Fibroblast of skin of left biceps (primary cell): ENCODE results near the gene MT1F.
"Not testable (repeated sequence)": the region's sequence is repeated elsewhere in the genome, so short reads cannot be mapped to it uniquely, and the experiment has no call there.

Experiments used
- DNase-seq, 2 experiments: peaks; one replicate each; pipeline ENCODE4 v3.0.0-alpha.2; 2013; ENCODE audit warnings: low read depth in 2 of 2

MT1F gene

DNA sequence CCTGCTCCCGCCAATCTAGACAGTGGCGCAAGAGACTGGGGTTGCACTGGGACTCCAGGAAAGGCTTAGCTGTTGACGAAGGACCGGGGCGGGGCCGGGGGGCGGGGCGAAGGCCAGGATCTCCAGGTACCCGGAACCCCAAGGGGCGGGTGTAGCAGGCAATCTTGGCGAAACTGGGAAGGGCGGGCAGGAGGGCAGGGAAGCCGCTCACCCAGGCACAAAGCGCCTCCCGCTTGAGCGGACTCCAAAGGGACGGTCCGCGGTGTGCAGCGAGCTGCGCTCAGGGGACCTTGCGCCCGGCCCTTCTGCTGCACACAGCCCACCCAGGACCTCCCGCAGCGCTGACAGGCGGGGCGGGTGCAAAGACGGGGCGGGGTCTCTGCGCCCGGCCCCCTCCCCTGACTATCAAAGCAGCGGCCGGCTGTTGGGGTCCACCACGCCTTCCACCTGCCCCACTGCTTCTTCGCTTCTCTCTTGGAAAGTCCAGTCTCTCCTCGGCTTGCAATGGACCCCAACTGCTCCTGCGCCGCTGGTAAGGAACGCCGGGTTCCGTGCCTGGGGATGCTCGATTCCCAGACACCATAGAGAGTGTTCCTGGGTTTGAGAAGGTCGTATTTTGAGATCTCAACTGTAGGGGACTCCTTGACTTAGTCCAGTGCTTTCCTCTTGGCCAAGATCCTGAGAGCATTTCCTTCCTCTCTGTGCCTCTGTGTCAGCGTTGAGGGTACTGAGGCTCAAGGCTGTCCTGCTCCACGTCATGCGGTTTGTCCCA, at the start of gene MT1F:
Gene MT1F, plus strand, starts transcription at position 405 of the 772 bp plus-strand sequence. Its CDS starts 100 bp downstream, at position 505.
- DNase-seq = no peak

GRCh38 chr16:56608043-56608875, 49.5 kb upstream of the MT1F start, which contains the start of gene MT2A:
MT2A (plus strand) TSS chr16:56608584; CDS start chr16:56608656, 72 bp downstream.
- peak; percentile 82 to 86 for DNase-seq

DNA sequence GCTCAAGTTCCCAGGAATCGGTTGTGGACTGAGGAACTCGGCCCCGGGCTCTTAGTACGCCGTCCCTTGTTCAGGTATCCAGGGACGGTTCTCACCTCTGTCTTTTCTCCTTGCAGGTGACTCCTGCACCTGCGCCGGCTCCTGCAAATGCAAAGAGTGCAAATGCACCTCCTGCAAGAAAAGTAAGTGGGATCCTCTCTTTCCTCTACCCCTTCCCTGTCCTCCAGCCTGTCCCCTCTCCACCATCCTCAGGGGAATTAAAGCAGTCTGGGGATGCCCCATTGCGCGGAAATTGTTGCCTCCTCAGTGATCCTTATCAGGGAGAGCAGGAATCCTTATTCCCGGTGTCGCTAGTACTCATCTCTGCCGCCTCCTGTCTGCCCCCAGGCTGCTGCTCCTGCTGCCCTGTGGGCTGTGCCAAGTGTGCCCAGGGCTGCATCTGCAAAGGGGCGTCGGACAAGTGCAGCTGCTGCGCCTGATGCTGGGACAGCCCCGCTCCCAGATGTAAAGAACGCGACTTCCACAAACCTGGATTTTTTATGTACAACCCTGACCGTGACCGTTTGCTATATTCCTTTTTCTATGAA, 48.8 kb upstream of the MT1F start:
- DNase-seq = no peak

DNA sequence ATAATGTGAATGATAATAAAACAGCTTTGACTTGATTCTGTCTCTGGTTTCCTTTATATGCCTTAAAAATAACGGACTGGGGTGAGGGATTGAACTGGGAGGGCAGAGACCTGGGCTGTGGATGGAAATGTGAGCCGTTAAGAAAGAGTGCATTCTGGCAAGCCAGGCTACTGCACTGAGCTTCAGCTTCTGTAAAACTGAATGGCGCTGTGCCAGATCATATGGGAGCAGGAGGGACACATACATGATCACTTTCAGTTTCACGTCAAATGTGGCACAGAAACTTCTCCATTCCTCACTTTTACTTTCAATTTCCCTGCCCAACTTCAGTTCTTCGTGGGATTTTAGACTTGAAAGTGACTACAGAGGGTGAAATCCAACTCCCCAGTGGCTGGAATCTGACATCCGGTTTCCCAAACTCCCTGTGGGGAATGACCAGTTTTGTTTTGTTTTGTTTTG, 48.3 kb upstream of the MT1F start:
- peak in 1 of 2 experiments; percentile 39 for DNase-seq

DNA sequence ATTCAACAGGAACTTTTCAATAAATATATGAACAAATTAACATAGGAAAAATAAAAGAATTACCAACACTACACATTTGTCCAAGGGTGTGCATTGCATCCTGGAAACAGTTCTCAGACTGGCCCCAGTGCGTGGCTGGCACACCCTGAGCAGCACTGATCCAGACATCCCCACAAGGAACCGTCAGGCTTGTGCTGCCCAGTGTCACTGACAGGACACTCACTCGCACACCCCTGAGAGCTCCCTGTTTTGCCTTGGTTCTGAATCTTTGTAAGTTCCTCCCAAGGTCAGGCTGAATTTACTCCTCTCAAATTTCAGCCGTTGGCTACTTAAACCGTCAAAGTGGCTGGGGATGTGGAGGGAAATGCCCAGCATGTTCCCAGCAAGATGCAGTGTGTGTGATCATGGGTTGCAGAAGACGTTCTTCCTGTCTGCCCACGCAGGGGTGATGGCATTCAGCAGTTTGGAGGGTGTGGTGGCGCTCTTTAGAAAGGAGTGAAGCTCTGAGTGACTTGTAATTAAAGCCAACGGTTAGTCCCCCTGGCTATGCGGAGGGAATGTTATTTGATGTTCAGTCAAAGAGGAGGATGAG, 47.6 kb upstream of the MT1F start:
- DNase-seq = no peak

DNA sequence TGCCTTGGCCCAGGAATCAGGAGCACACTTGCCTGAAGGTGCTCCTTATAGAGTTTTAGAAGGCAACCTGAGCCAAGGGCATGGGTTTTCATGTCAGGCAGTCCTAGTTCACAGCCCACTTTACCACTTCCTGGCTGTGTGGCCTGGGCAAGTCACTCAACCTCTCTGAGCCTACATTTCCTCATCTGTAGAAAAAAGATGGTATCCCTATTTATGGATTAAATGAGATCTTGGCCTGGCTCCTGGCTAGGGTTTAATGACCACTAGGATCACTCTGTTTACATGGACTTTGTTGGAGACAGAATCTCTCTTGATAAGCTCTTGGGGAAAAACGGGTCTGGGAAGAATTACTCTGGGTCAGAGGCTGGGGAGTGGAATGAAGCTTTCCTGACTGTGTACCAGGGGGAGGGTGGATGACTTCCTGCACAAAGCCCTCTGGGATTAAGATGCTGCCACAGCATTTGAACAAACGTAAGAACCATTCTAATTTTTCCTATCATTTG, 47.1 kb upstream of the MT1F start:
- no peak for DNase-seq

DNA sequence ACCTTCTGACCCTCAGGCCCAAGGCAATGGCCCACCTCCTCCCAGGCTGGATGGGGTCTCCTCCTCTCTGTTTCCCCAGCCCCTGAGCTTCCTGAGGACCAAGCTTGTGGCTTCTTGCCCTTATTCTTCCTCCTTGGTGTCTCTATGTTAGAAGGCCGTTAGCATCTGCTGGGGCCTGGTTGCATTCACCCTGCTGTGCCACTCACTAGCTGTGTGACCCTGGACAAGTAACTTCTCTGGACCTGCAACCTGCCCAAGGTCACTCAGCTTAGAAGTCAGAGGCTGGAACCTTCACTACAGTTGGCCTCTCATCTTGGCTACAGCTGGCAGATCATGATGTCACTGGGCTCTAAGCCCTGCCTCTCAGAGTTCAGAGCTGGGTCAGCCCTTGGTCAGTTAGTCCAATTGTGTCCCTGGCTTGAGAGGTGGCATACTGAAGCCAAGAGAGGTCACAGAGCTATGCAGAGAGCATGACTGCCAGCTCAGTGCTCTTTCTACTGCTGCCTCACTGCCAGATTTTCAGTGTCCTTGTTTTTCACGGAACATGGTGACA, 46.4 kb upstream of the MT1F start:
- DNase-seq = no peak

GRCh38 chr16:56613706-56614105, 44.1 kb upstream of the MT1F start:
- DNase-seq = no peak

- DNase-seq = no peak
These were observed 43.2 kb upstream of the MT1F start for GRCh38 chr16:56614549-56614991.

GRCh38 chr16:56615353-56615752, 42.4 kb upstream of the MT1F start:
- DNase-seq = no peak

GRCh38 chr16:56616608-56617211, 41.0 kb upstream of the MT1F start:
- no peak for DNase-seq

- no peak for DNase-seq
These were observed 40.3 kb upstream of the MT1F start for GRCh38 chr16:56617212-56618085.

- DNase-seq = no peak
These were observed 39.6 kb upstream of the MT1F start for GRCh38 chr16:56618138-56618537.

GRCh38 chr16:56620339-56620897, 37.3 kb upstream of the MT1F start:
- DNase-seq = no peak

DNA sequence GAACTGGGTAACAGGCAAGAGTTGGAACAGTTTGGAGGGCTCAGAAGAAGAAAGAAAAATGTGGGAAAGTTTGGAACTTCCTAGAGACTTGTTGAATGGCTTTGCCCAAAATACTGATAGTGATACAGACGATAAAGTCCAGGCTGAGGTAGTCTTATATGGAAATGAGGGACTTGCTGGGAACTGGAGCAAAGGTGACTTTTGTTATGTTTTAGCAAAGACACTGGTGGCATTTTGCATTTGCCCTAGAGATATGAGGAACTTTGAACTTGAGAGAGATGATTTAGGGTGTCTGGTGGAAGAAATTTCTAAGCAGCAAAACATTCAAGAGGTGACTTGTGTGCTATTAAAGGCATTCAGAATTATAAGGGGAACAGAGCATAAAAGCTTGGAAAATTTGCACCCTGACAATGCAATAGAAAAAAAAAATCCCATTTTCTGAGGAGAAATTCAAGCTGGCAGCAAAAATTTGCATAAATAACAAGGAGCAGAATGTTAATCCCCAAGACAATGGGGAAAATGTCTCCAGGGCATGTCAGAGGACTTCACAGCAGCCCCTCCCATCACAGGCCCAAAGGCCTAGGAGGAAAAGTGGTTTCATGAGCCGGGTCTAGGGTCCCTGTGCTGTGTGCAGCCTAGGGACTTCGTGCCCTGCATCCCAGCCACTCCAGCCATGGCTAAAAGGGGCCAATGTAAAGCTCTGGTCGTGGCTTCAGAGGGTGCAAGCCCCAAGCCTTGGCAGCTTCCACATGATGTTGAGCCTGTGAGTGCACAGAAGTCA, 35.9 kb upstream of the MT1F start:
- DNase-seq = not testable (repeated sequence)

DNA sequence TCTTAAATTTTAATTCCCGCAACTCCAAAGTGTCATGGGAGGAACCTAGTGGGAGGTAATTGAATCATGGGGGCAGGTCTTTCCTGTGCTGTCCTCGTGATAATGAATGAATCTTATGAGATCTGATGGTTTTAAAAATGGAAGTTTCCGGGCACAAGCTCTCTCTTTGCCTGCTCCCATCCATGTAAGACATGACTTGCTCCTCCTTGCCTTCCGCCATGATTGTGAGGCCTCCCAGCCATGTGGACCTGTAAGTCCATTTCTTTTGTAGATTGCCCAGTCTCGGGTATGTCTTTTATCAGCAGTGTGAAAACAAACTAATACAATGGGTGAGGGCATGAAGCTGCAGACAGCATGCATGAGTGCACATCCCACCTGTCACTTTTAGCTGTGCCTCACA, 34.6 kb upstream of the MT1F start:
- DNase-seq = not testable (repeated sequence)

DNA sequence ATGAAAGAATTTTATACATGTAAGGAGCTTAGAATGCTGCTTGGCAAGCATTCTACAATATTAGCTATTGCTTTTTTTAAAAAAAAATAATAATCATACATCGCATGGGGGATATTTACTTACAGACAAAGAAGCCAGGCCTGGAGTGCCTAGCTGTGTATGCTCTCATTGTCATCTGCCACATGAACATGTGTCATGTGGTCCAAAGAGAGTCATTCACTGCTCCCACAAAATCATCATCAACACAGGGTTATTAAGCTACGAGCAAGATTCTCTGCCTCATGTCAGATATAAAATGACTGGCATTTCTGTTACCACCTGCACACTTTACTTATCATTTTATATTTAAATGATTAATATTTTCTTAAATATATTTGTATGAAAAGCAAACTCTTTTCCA, 34.1 kb upstream of the MT1F start:
- DNase-seq = no peak

DNA sequence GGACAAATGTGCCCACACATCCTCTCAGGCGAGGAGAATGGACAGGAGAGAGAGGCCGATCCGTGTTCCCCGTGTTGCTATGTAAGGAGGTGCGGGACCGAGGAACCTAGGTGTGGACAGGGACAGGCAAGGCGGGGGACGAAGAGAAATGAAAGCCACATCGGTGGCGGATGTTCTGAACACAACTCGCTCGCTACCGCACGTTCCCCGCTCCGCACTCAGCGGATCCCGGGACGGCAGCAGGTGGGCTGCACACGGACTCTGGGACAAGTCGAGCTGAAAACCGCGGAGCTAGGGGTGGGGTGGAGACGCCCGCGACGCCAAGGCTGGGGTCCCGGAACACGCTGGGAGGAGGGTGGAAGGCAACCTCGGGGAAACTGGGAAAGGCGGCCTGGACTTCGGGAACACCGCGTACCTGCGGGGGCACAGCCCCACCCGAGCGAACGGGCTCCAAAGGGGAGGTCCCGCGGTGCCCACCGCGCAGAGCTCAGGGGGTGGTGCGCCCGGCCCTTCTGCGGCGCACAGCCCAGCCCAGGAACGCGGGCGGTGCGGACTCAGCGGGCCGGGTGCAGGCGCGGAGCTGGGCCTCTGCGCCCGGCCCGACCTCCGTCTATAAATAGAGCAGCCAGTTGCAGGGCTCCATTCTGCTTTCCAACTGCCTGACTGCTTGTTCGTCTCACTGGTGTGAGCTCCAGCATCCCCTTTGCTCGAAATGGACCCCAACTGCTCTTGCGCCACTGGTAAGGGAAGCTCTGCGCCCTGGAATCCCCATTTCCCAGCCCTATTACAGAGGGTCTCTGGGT, 32.4 kb upstream of the MT1F start, which contains the start of gene MT1E:
Gene MT1E, plus strand, starts transcription at position 642 of the 803 bp plus-strand sequence. Its CDS starts 71 bp downstream, at position 713.
- DNase-seq = peak; percentile 50 to 58
